Panc1 (cell line): ENCODE data around the gene LYRM4. TPM values are rescaled to one million over a fixed set of nuclear protein-coding genes. Genes with fewer than 3 reads are reported as not detected.

Source experiments
- ATAC-seq: fragments of 200-7000 bp; cut with Tn5 transposase; 2 replicates; pipeline ENCODE4 v1.9.1; 2020; ENCODE audit warnings: mild to moderate bottlenecking, moderate library complexity
- BruUV-seq: library from RNA; stranded (reverse); fragments of 400-500 nt; replicated peaks from 2 replicates; lab custom pipeline; 2021; lab: Mats Ljungman, UMichigan
- CTCF ChIA-PET: fragments of 300-600 bp; sonication (Branson Sonifier 250); formaldehyde crosslinking; loops from one replicate; lab custom pipeline; 2022; ENCODE audit warnings: antibody characterized with exemption; lab: Charles Lee
- POLR2A ChIA-PET: fragments of 300-600 bp; sonication (Branson Sonifier 250); formaldehyde crosslinking; loops from one replicate; lab custom pipeline; 2022; ENCODE audit warnings: antibody characterized with exemption; lab: Charles Lee
- DNase-seq: peaks from one replicate; pipeline ENCODE4 v3.0.0-alpha.2; 2010; ENCODE audit warnings: low read depth, low spot score
- H3K27ac ChIP-seq: 2 replicates; pipeline ENCODE4 v1.5.1; 2011; ENCODE audit warnings: mild to moderate bottlenecking, low read length, inconsistent platforms
- H3K27me3 ChIP-seq: fragments of 200-500 bp; sonication (Bioruptor generic); 2 replicates; pipeline ENCODE4 v1.6.0; 2014; ENCODE audit warnings: low read length, inconsistent platforms; ENCODE audit not compliant: control insufficient read depth, insufficient read depth
- H3K36me3 ChIP-seq: fragments of 200-500 bp; sonication (Bioruptor generic); 2 replicates; pipeline ENCODE4 v1.5.1; 2014; ENCODE audit warnings: inconsistent platforms, mild to moderate bottlenecking, low read length, moderate library complexity; ENCODE audit not compliant: control insufficient read depth, insufficient read depth
- H3K4me1 ChIP-seq: 2 replicates; pipeline ENCODE4 v1.5.1; 2011; ENCODE audit warnings: inconsistent platforms, mild to moderate bottlenecking, low read length, moderate library complexity; ENCODE audit not compliant: control insufficient read depth, insufficient read depth
- H3K4me3 ChIP-seq, 2 experiments: 2 replicates each; pipeline ENCODE4 v1.5.1; 2011 to 2012; ENCODE audit warnings: low read depth in 2 of 2, low read length in 2 of 2, mild to moderate bottlenecking in 2 of 2, inconsistent platforms in 1 of 2, moderate library complexity in 1 of 2
- H3K9me3 ChIP-seq: fragments of 200-500 bp; sonication (Bioruptor generic); 2 replicates; pipeline ENCODE4 v1.5.1; 2014; ENCODE audit warnings: low read depth, mild to moderate bottlenecking, inconsistent platforms, low read length, moderate library complexity; ENCODE audit not compliant: control insufficient read depth, insufficient read depth
- POLR2AphosphoS5 ChIP-seq: IDR thresholded peaks from 2 replicates; pipeline ENCODE4 v1.6.1; 2012; ENCODE audit warnings: mild to moderate bottlenecking, low read depth, low read length, moderate library complexity
- SIN3A ChIP-seq: IDR thresholded peaks from 2 replicates; pipeline ENCODE4 v1.6.1; 2012; ENCODE audit warnings: low read depth, mild to moderate bottlenecking, low read length, moderate library complexity, borderline replicate concordance; ENCODE audit not compliant: insufficient read depth
- TCF7L2 ChIP-seq: IDR thresholded peaks from 2 replicates; pipeline ENCODE4 v1.6.1; 2011; ENCODE audit warnings: mild to moderate bottlenecking, low read depth, low read length, inconsistent platforms
- in situ Hi-C: cut with HindIII; loops from 2 replicates; pipeline ENCODE4 v1.10.0; 2016; ENCODE audit warnings: low sequenced_read_pairs, low pct_unique_long_range_greater_than_20kb
- intact Hi-C: fragments of 100-400 bp; cut with micrococcal nuclease; formaldehyde crosslinking; loops from one replicate; pipeline ENCODE4 v1.10.0; 2022; ENCODE audit not compliant: unreplicated experiment
- total RNA-seq: library from RNA; stranded (reverse); gene quantifications from one replicate; pipeline ENCODE4 v1.2.1, GENCODE V29; 2021; ENCODE audit not compliant: unreplicated experiment
- TF ChIP-seq, protein P1 (sequence below), 2 experiments: IDR thresholded peaks; 2 replicates each; pipeline ENCODE4 v1.6.1; 2011 to 2012; ENCODE audit warnings: low read depth in 2 of 2, control low read depth in 1 of 2, low read length in 1 of 2, mild to moderate bottlenecking in 1 of 2, moderate library complexity in 1 of 2; ENCODE audit not compliant: insufficient read depth in 1 of 2
- TF ChIP-seq, protein P2 (sequence below): fragments of 450-650 bp; IDR thresholded peaks from 2 replicates; pipeline ENCODE4 v1.5.1; 2017; ENCODE audit warnings: mild to moderate bottlenecking

Gene LYRM4
- total RNA-seq, 1 experiment from 2014 or later, result 27.4 TPM

DNA sequence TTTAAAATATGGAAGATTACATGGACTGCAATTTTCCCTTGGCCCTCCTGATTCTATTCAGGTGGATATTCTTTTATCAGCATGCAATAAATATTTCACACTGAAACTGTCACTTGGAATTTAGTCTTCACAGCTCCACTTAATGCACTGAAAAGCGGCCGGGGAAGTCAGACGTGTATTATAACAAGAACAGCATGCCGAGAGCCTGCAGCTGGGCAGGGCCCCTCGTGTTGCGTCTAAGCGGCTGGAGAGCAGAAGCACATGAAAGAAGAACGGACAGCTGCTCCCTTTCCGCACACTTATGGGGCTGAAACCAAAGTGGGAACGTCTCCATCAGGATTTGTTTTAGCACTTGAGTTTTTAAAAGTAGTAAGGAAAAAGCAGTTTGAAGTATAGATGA lies 57.2 kb downstream of the LYRM4 start:
- in situ Hi-C loops, result no loop called here
- BruUV-seq, result no TSS peak
- Histone ChIP-seq H3K36me3 (no peaks in the 10 kb centered on the region; the same call in 1 of the 2 replicates), H3K27me3 (no peaks in the 10 kb centered on the region), H3K9me3 (no peaks in the 10 kb centered on the region), H3K27ac (no peak overlapping the region), H3K4me3 (no peak overlapping the region), H3K4me1 (no peaks in the 10 kb centered on the region)
- ChIA-PET CTCF (no interaction called here), POLR2A (no interaction called here)
- no peak for DNase-seq
- intact Hi-C loops, result no loop called here
- TF ChIP-seq, protein P1, sequence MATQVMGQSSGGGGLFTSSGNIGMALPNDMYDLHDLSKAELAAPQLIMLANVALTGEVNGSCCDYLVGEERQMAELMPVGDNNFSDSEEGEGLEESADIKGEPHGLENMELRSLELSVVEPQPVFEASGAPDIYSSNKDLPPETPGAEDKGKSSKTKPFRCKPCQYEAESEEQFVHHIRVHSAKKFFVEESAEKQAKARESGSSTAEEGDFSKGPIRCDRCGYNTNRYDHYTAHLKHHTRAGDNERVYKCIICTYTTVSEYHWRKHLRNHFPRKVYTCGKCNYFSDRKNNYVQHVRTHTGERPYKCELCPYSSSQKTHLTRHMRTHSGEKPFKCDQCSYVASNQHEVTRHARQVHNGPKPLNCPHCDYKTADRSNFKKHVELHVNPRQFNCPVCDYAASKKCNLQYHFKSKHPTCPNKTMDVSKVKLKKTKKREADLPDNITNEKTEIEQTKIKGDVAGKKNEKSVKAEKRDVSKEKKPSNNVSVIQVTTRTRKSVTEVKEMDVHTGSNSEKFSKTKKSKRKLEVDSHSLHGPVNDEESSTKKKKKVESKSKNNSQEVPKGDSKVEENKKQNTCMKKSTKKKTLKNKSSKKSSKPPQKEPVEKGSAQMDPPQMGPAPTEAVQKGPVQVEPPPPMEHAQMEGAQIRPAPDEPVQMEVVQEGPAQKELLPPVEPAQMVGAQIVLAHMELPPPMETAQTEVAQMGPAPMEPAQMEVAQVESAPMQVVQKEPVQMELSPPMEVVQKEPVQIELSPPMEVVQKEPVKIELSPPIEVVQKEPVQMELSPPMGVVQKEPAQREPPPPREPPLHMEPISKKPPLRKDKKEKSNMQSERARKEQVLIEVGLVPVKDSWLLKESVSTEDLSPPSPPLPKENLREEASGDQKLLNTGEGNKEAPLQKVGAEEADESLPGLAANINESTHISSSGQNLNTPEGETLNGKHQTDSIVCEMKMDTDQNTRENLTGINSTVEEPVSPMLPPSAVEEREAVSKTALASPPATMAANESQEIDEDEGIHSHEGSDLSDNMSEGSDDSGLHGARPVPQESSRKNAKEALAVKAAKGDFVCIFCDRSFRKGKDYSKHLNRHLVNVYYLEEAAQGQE (IDR thresholded peaks at IDR 0.05; ENCODE audit: insufficient read depth in 1 of 2, low read depth in 2 of 2, low read length in 1 of 2), result no peak
- no peak for TF ChIP-seq POLR2AphosphoS5
- ATAC-seq, result no peak

DNA sequence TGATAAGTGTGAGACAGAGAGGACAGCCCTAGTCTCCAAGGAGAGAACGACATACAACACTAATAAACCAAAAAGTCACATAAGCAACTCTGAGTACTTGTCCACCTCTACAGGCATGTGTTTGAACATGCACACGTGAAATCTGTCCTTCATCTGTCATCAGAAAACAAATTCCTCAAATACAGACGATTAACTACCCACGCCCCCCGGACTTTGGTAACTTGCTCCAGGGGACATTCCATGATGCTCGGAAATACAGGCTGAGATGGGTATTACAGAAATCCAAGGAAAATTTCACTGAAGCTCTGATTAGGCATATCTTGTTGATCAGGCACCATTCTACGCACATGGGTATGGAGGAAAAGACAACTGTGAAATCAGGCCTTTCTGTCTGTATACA lies 57.8 kb downstream of the LYRM4 start:
- DNase-seq, result no peak
- no TSS peak for BruUV-seq
- POLR2A ChIA-PET, result no interaction called here
- H3K9me3 ChIP-seq, result no peaks in the 10 kb centered on the region
- CTCF ChIA-PET, result no interaction called here
- no peak for ATAC-seq
- intact Hi-C loops (no loop called here), in situ Hi-C loops (no loop called here)
- H3K4me3 ChIP-seq, result no peak overlapping the region
- no peaks in the 10 kb centered on the region for H3K4me1 ChIP-seq
- TF ChIP-seq SIN3A (no peak), POLR2AphosphoS5 (no peak), TCF7L2 (no peak)
- TF ChIP-seq, protein P2, sequence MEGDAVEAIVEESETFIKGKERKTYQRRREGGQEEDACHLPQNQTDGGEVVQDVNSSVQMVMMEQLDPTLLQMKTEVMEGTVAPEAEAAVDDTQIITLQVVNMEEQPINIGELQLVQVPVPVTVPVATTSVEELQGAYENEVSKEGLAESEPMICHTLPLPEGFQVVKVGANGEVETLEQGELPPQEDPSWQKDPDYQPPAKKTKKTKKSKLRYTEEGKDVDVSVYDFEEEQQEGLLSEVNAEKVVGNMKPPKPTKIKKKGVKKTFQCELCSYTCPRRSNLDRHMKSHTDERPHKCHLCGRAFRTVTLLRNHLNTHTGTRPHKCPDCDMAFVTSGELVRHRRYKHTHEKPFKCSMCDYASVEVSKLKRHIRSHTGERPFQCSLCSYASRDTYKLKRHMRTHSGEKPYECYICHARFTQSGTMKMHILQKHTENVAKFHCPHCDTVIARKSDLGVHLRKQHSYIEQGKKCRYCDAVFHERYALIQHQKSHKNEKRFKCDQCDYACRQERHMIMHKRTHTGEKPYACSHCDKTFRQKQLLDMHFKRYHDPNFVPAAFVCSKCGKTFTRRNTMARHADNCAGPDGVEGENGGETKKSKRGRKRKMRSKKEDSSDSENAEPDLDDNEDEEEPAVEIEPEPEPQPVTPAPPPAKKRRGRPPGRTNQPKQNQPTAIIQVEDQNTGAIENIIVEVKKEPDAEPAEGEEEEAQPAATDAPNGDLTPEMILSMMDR, result no peak
- TF ChIP-seq, protein P1 (IDR thresholded peaks at IDR 0.05; ENCODE audit: insufficient read depth in 1 of 2, low read depth in 2 of 2, low read length in 1 of 2), result no peak
- no peaks in the 10 kb centered on the region for H3K27me3 ChIP-seq
- H3K36me3 ChIP-seq, result no peaks in the 10 kb centered on the region; the same call in 1 of the 2 replicates
- H3K27ac ChIP-seq, result no peak overlapping the region
